Measurements from ENCODE around the gene GLCE.

GRCh38 chr15:69146724-69147435 lies 13.6 kb upstream of the GLCE start:
- TF ChIP-seq CTCF (IDR thresholded peaks at IDR 0.05) (no peak), EP300 (IDR thresholded peaks at IDR 0.05) (no peak), POLR2A (IDR thresholded peaks at IDR 0.05) (no peak)
